ENCODE results near the gene SAP25. TPM values are rescaled to one million over a fixed set of nuclear protein-coding genes. Genes with fewer than 3 reads are reported as not detected.
"Not testable (repeated sequence)": the region's sequence is repeated elsewhere in the genome, so short reads cannot be mapped to it uniquely, and the experiment has no call there.

Gene SAP25
- polyA plus RNA-seq, 1 of the 3 experiments (the other 2 are of a cell fraction): 1.2 TPM

- no peak for TF ChIP-seq TEAD4 (IDR thresholded peaks at IDR 0.05; ENCODE audit: borderline replicate concordance, insufficient read depth)
- no peak for TF ChIP-seq CHD2 (IDR thresholded peaks at IDR 0.05; ENCODE audit: low read length, partially characterized antibody)
- TF ChIP-seq USF2 (IDR thresholded peaks at IDR 0.05; ENCODE audit: borderline replicate concordance, low read depth, low read length): no peak
Observed at GRCh38 chr7:100553032-100553431, 20.7 kb downstream of the SAP25 start (continued).

DNA sequence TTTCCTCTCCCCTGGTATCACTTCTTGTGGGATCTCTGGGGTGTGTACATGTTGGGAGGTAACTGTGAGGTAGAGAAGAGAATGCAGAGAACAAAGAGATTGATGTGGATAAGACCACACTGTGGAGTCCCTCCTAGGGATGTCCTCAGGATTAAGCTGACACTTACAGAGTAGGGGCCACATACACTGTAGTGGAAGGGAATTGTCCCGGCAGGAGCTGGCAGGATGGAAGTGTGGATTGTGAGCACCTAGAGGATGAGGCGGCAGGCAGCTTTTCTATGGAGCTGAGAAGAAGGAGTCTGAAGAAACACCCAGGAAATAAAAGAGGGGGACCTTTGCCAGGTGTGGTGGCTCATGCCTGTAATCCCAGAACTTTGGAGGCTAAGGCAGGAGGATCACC, 21.2 kb downstream of the SAP25 start:
- Histone ChIP-seq H2AFZ (ENCODE audit: low read depth) (no peak overlapping the region), H3K9ac (no peak overlapping the region), H3K4me1 (ENCODE audit: control insufficient read depth in 1 of 2, insufficient read depth in 2 of 2, low read depth in 1 of 2, low read length in 1 of 2) (peaks cover 8 to 14% of the 10 kb centered on the region in 2 experiments; a peak in 3 of 4 replicates), H3K4me3 (ENCODE audit: low read depth in 2 of 2, low read length in 1 of 2) (no peak overlapping the region), H3K4me2 (no peak overlapping the region), H3K9me3 (no peaks in the 10 kb centered on the region), H3F3A (replicated peaks; ENCODE audit: insufficient read depth) (peaks cover 7% of the 10 kb centered on the region), H3K27me3 (ENCODE audit: insufficient read depth) (no peaks in the 10 kb centered on the region), H3K79me2 (ENCODE audit: insufficient read depth) (peaks cover 4% of the 10 kb centered on the region; the same call in 1 of the 2 replicates), H3K27ac (ENCODE audit: low read depth in 2 of 2, low read length in 1 of 2) (no peak overlapping the region), H3K9me2 (no peaks in the 10 kb centered on the region), H3K36me3 (replicated peaks in 1 of 2; ENCODE audit: control insufficient read depth in 1 of 2, insufficient read depth in 2 of 2, low read length in 1 of 2) (peaks cover 12 to 22% of the 10 kb centered on the region in 2 experiments), H4K20me1 (ENCODE audit: insufficient read depth) (no peaks in the 10 kb centered on the region)
- ChIA-PET POLR2A (no interaction called here), CTCF (interaction anchor here (1.0 to 16.6 kb wide), 5 partner anchors 9 to 87 kb away, joined by 4 to 398 read pairs (median 13); partner anchors contain the start of genes NYAP1 and SPACDR)
- no peak for TF ChIP-seq NRF1 (IDR thresholded peaks at IDR 0.05; ENCODE audit: low read depth, low read length)
- no peak for TF ChIP-seq RFX5 (IDR thresholded peaks at IDR 0.05; ENCODE audit: low read length)
- TF ChIP-seq, protein P1, sequence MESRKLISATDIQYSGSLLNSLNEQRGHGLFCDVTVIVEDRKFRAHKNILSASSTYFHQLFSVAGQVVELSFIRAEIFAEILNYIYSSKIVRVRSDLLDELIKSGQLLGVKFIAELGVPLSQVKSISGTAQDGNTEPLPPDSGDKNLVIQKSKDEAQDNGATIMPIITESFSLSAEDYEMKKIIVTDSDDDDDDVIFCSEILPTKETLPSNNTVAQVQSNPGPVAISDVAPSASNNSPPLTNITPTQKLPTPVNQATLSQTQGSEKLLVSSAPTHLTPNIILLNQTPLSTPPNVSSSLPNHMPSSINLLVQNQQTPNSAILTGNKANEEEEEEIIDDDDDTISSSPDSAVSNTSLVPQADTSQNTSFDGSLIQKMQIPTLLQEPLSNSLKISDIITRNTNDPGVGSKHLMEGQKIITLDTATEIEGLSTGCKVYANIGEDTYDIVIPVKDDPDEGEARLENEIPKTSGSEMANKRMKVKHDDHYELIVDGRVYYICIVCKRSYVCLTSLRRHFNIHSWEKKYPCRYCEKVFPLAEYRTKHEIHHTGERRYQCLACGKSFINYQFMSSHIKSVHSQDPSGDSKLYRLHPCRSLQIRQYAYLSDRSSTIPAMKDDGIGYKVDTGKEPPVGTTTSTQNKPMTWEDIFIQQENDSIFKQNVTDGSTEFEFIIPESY (IDR thresholded peaks at IDR 0.05; ENCODE audit: borderline replicate concordance, low read depth): no peak
- TF ChIP-seq TEAD4 (IDR thresholded peaks at IDR 0.05; ENCODE audit: borderline replicate concordance, insufficient read depth): no peak
- no peak for TF ChIP-seq SMC3 (IDR thresholded peaks at IDR 0.05; ENCODE audit: low read depth, low read length)
- TF ChIP-seq NFIC (IDR thresholded peaks at IDR 0.05; ENCODE audit: borderline replicate concordance): no peak
- no peak for TF ChIP-seq FOXJ3 (CRISPR knock-in tag; IDR thresholded peaks at IDR 0.05)
- no peak for TF ChIP-seq TAF1 (IDR thresholded peaks at IDR 0.05; ENCODE audit: borderline replicate concordance, low read depth, low read length)
- no peak for TF ChIP-seq FOSL2 (IDR thresholded peaks at IDR 0.05; ENCODE audit: borderline replicate concordance, low read depth)
- no peak for DNase-seq
- WGBS (ENCODE audit: low lambda C conversion rate): 98% methylated on average over 2 of the region's 2 CpGs

DNA sequence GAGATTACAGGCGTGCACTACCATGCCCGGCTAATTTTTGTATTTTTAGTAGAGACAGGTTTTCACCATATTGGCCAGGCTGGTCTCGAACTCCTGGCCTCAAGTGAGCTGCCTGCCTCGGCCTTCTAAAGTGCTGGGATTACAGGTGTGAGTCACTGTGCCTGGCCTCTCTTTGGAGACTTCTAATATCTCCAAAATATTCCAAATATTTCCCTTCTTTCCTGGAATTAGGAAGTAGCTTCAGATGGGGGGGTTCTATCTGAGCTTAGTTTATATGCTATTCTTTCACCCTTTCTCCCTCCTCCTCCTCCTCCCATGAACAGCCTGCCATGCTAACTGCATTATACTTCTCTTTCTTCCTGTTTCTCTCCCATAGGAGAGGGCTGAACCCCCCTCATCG, 25.3 kb downstream of the SAP25 start:
- H3K9me2 ChIP-seq; H3K27me3 ChIP-seq (ENCODE audit: insufficient read depth); H3K27ac ChIP-seq (ENCODE audit: low read depth in 2 of 2, low read length in 1 of 2); H2AFZ ChIP-seq (ENCODE audit: low read depth); H4K20me1 ChIP-seq (ENCODE audit: insufficient read depth); H3K9ac ChIP-seq; H3K9me3 ChIP-seq; DNase-seq; H3K4me3 ChIP-seq (ENCODE audit: low read depth in 2 of 2, low read length in 1 of 2): not testable (repeated sequence)
- 85% methylated on average over 5 of the region's 5 CpGs for WGBS (ENCODE audit: low lambda C conversion rate)
- ChIA-PET POLR2A (interaction anchor here (1.7 kb wide), 1 partner anchor 83 kb away, joined by 3 read pairs; no protein-coding TSS in a partner anchor), CTCF (interaction anchor here (0.8 to 19.1 kb wide), 10 partner anchors 13 to 304 kb away, joined by 3 to 353 read pairs (median 4); partner anchors contain the start of genes NYAP1 and SLC12A9)
- Histone ChIP-seq H3K36me3 (replicated peaks in 1 of 2; ENCODE audit: control insufficient read depth in 1 of 2, insufficient read depth in 2 of 2, low read length in 1 of 2) (peaks cover 8 to 12% of the 10 kb centered on the region in 2 experiments), H3K4me2 (0 out of 2 replicates have a peak overlapping the region, but pooled peaks have one; percentile 4), H3K79me2 (ENCODE audit: insufficient read depth) (peaks cover 18% of the 10 kb centered on the region; the same call in 1 of the 2 replicates), H3F3A (replicated peaks; ENCODE audit: insufficient read depth) (peaks cover 42% of the 10 kb centered on the region), H3K4me1 (ENCODE audit: control insufficient read depth in 1 of 2, insufficient read depth in 2 of 2, low read depth in 1 of 2, low read length in 1 of 2) (peaks cover 40 to 41% of the 10 kb centered on the region in 2 experiments)
- 0 out of 2 replicates have a peak, but pooled peaks have one; percentile 20 for TF ChIP-seq ELF1 (IDR thresholded peaks at IDR 0.05)

Measured in SK-N-SH (cell line).